Measurements from ENCODE around the gene DMKN.

GRCh38 chr19:35501684-35502083, 11.8 kb downstream of the DMKN start:
- TF ChIP-seq GATA2 (IDR thresholded peaks at IDR 0.05; ENCODE audit: low read depth, low read length) (no peak), GATA3 (IDR thresholded peaks at IDR 0.05; ENCODE audit: low read depth, low read length) (no peak)
